H1 (cell line): ENCODE measurements around the gene SHLD3. TPM values are rescaled to one million over a fixed set of nuclear protein-coding genes. Genes with fewer than 3 reads are reported as not detected.

Experiments used
- CTCF ChIA-PET: fragments of 300-600 bp; sonication (Branson Sonifier 250); formaldehyde crosslinking; loops from one replicate; lab custom pipeline; 2021; ENCODE audit not compliant: partially characterized antibody; lab: Charles Lee
- POLR2A ChIA-PET: fragments of 300-600 bp; sonication (Branson Sonifier 250); formaldehyde crosslinking; loops from one replicate; lab custom pipeline; 2021; ENCODE audit warnings: inconsistent platforms; ENCODE audit not compliant: partially characterized antibody; lab: Charles Lee
- DNase-seq, 2 experiments: peaks; one replicate each; pipeline versions ENCODE4 v3.0.0 to v3.0.0-alpha.2; 2010 to 2022; ENCODE audit warnings: low spot score in 2 of 2, low read depth in 1 of 2, mixed read lengths in 1 of 2
- FAIRE-seq: peaks from 2 replicates; lab custom pipeline; 2011; peaks lifted over from hg19 to GRCh38; lab: Jason Lieb, UNC
- H2AFZ ChIP-seq: 2 replicates; pipeline ENCODE4 v1.8.1; 2012; ENCODE audit warnings: low read length, inconsistent platforms
- H2AK5ac ChIP-seq: 2 replicates; pipeline ENCODE4 v1.6.1; 2013; ENCODE audit warnings: low read depth, low read length
- H2BK120ac ChIP-seq: replicated peaks from 2 replicates; pipeline ENCODE3; 2013; ENCODE audit warnings: low read depth, low read length, inconsistent platforms
- H2BK12ac ChIP-seq: 2 replicates; pipeline ENCODE4 v1.6.1; 2013; ENCODE audit warnings: low read depth, low read length
- H2BK15ac ChIP-seq: 2 replicates; pipeline ENCODE4 v1.6.1; 2013; ENCODE audit warnings: low read length
- H2BK20ac ChIP-seq: 2 replicates; pipeline ENCODE4 v1.6.1; 2013; ENCODE audit warnings: low read length
- H2BK5ac ChIP-seq: 2 replicates; pipeline ENCODE4 v1.6.1; 2013; ENCODE audit warnings: low read depth, low read length
- H3K14ac ChIP-seq: 2 replicates; pipeline ENCODE4 v1.6.1; 2013; ENCODE audit warnings: inconsistent platforms; ENCODE audit not compliant: insufficient read length
- H3K18ac ChIP-seq: 2 replicates; pipeline ENCODE4 v1.6.1; 2013; ENCODE audit warnings: low read length; ENCODE audit errors: extremely low read depth
- H3K23ac ChIP-seq: 2 replicates; pipeline ENCODE4 v1.6.1; 2013; ENCODE audit warnings: inconsistent platforms; ENCODE audit not compliant: insufficient read length
- H3K23me2 ChIP-seq: 2 replicates; pipeline ENCODE4 v1.6.1; 2013; ENCODE audit warnings: low read depth, low read length
- H3K27ac ChIP-seq: 2 replicates; pipeline ENCODE4 v1.6.1; 2011; ENCODE audit warnings: low read depth, low read length, inconsistent platforms
- H3K27me3 ChIP-seq, 4 experiments: replicated peaks in 1 of 4; 1 replicate in 1 of 4; 2 replicates in 3 of 4; pipeline versions ENCODE4 v1.6.1 to v1.8.1; 2011 to 2013; ENCODE audit warnings: low read length in 3 of 4, mild to moderate bottlenecking in 3 of 4, inconsistent platforms in 2 of 4, mixed read lengths in 2 of 4, moderate library complexity in 1 of 4; ENCODE audit not compliant: control insufficient read depth in 3 of 4, insufficient read depth in 3 of 4; ENCODE audit errors: extremely low read depth in 1 of 4
- H3K36me3 ChIP-seq, 4 experiments: 2 replicates each; pipeline versions ENCODE4 v1.6.1 to v1.8.1; 2011 to 2013; ENCODE audit warnings: mild to moderate bottlenecking in 4 of 4, low read length in 3 of 4, moderate library complexity in 2 of 4, control low read depth in 1 of 4, inconsistent platforms in 1 of 4; ENCODE audit not compliant: insufficient read depth in 4 of 4, control insufficient read depth in 2 of 4
- H3K4ac ChIP-seq: replicated peaks from 2 replicates; pipeline ENCODE3; 2013; ENCODE audit warnings: low read length, low read depth, mixed read lengths, inconsistent platforms; ENCODE audit not compliant: insufficient read length
- H3K4me1 ChIP-seq, 4 experiments: replicated peaks in 1 of 4; 1 replicate in 1 of 4; 2 replicates in 3 of 4; pipeline versions ENCODE4 v1.6.1 to v1.8.1; 2011 to 2013; ENCODE audit warnings: low read length in 3 of 4, inconsistent platforms in 2 of 4, mixed read lengths in 1 of 4; ENCODE audit not compliant: insufficient read depth in 4 of 4, control insufficient read depth in 3 of 4
- H3K4me2 ChIP-seq, 2 experiments: 2 replicates each; pipeline versions ENCODE4 v1.6.1 to v1.8.1; 2011 to 2013; ENCODE audit warnings: low read depth in 2 of 2, low read length in 2 of 2, control low read depth in 1 of 2, inconsistent platforms in 1 of 2, mild to moderate bottlenecking in 1 of 2; ENCODE audit not compliant: insufficient read depth in 1 of 2
- H3K4me3 ChIP-seq, 4 experiments: fragments of 200-600, 300-600 bp in 1 of 4; sonication (generic), shearing (Covaris generic), sonication (Bioruptor Twin) in 1 of 4; 2 replicates each; pipeline versions ENCODE4 v1.5.1 to v1.8.1; 2011 to 2016; ENCODE audit warnings: low read length in 4 of 4, low read depth in 3 of 4, control low read depth in 2 of 4, inconsistent platforms in 2 of 4, mild to moderate bottlenecking in 2 of 4, mixed read lengths in 1 of 4, moderate library complexity in 1 of 4; ENCODE audit not compliant: insufficient read depth in 2 of 4; ENCODE audit errors: extremely low read depth in 1 of 4
- H3K56ac ChIP-seq: replicated peaks from 2 replicates; pipeline ENCODE3; 2013; ENCODE audit warnings: low read depth, mild to moderate bottlenecking, mixed read lengths, low read length, inconsistent platforms; ENCODE audit not compliant: insufficient read length
- H3K79me1 ChIP-seq: 2 replicates; pipeline ENCODE4 v1.6.1; 2013; ENCODE audit warnings: low read depth, low read length, control low read depth
- H3K79me2 ChIP-seq, 2 experiments: 2 replicates each; pipeline versions ENCODE4 v1.6.1 to v1.8.1; 2012 to 2013; ENCODE audit warnings: low read length in 2 of 2, mild to moderate bottlenecking in 2 of 2, inconsistent platforms in 1 of 2; ENCODE audit not compliant: insufficient read depth in 2 of 2, control insufficient read depth in 1 of 2
- H3K9ac ChIP-seq, 4 experiments: replicated peaks in 1 of 4; 1 replicate in 1 of 4; 2 replicates in 3 of 4; pipeline versions ENCODE4 v1.6.1 to v1.8.1; 2011 to 2013; ENCODE audit warnings: low read depth in 3 of 4, low read length in 3 of 4, control low read depth in 2 of 4, mild to moderate bottlenecking in 2 of 4, moderate library complexity in 2 of 4, inconsistent platforms in 1 of 4; ENCODE audit errors: extremely low read depth in 1 of 4
- H3K9me3 ChIP-seq, 2 experiments: 2 replicates each; pipeline versions ENCODE4 v1.6.1 to v1.8.1; 2012 to 2013; ENCODE audit warnings: mild to moderate bottlenecking in 2 of 2, moderate library complexity in 2 of 2, control low read depth in 1 of 2, inconsistent platforms in 1 of 2, low read depth in 1 of 2, low read length in 1 of 2, mixed read lengths in 1 of 2; ENCODE audit not compliant: insufficient read depth in 2 of 2
- H4K20me1 ChIP-seq, 2 experiments: replicated peaks in 1 of 2; 2 replicates each; pipeline versions ENCODE3 to v1.8.1; 2011 to 2013; ENCODE audit warnings: inconsistent platforms in 2 of 2, low read length in 2 of 2, mild to moderate bottlenecking in 1 of 2; ENCODE audit not compliant: insufficient read depth in 2 of 2, control insufficient read depth in 1 of 2
- H4K5ac ChIP-seq: 2 replicates; pipeline ENCODE4 v1.6.1; 2013; ENCODE audit warnings: low read length, low read depth, mixed read lengths, inconsistent platforms; ENCODE audit not compliant: insufficient read length
- H4K8ac ChIP-seq: 2 replicates; pipeline ENCODE4 v1.8.0; 2013; ENCODE audit warnings: mild to moderate bottlenecking, moderate library complexity, low read length, inconsistent platforms; ENCODE audit not compliant: insufficient read depth; ENCODE audit errors: extremely low read depth
- H4K91ac ChIP-seq: replicated peaks from 2 replicates; pipeline ENCODE3; 2013; ENCODE audit warnings: low read length, mixed read lengths, inconsistent platforms; ENCODE audit not compliant: insufficient read length
- POLR2A ChIP-seq, 2 experiments: IDR thresholded peaks; 1 replicate in 1 of 2; 2 replicates in 1 of 2; pipeline ENCODE4 v1.6.1; 2011; ENCODE audit warnings: low read depth in 2 of 2, low read length in 2 of 2, mild to moderate bottlenecking in 2 of 2; ENCODE audit errors: control extremely low read depth in 1 of 2
- TAF1 ChIP-seq: IDR thresholded peaks from 2 replicates; pipeline ENCODE4 v1.6.1; 2011; ENCODE audit warnings: mild to moderate bottlenecking, low read depth, low read length
- TBP ChIP-seq: IDR thresholded peaks from 2 replicates; pipeline ENCODE4 v1.6.1; 2011; ENCODE audit warnings: low read depth, low read length, improper control_type of control experiment
- WGBS, 2 experiments: shearing (Covaris generic) in 1 of 2; methylation state at CpG; one replicate each; pipeline versions ENCODE4 v1.1.6 to v1.1.7; 2013 to 2015; ENCODE audit warnings: low lambda C conversion rate in 2 of 2, mixed read lengths in 2 of 2, inconsistent platforms in 1 of 2, low coverage in 1 of 2, missing lambda C conversion rate in 1 of 2; ENCODE audit not compliant: insufficient replicate concordance in 2 of 2, insufficient coverage in 1 of 2, insufficient read length in 1 of 2; ENCODE audit errors: extremely low coverage in 1 of 2, missing lambda C conversion rate in 1 of 2; 5-methylcytosine and 5-hydroxymethylcytosine counted together
- polyA plus RNA-seq, 7 experiments: library from polyadenylated mRNA; depleted of rRNA in 3 of 7; stranded (reverse) in 5 of 7; unstranded in 2 of 7; fragments of >200 nt in 5 of 7; fragments of 200-250 nt in 2 of 7; gene quantifications; 1 replicate in 5 of 7; 2 replicates in 1 of 7; 4 replicates in 1 of 7; pipeline versions ENCODE4 v1.2.1 to v1.2.3, GENCODE V29; 2011 to 2013; ENCODE audit warnings: missing spikeins in 2 of 7, mixed read lengths in 2 of 7
- total RNA-seq: library from RNA; stranded (reverse); fragmentation: NEBNext Ultra II Directional; extraction: Animal tissue kit (Norgen Biotek cat#: 25700); gene quantifications from 2 replicates; pipeline ENCODE4 v1.2.1, GENCODE V29; 2021

The SHLD3 gene
- total and polyA plus RNA-seq, 2 of the 8 experiments (the other 6 are each of a cell fraction or from before 2014, with no cell fraction given), result 1.9 to 3.2 TPM

DNA sequence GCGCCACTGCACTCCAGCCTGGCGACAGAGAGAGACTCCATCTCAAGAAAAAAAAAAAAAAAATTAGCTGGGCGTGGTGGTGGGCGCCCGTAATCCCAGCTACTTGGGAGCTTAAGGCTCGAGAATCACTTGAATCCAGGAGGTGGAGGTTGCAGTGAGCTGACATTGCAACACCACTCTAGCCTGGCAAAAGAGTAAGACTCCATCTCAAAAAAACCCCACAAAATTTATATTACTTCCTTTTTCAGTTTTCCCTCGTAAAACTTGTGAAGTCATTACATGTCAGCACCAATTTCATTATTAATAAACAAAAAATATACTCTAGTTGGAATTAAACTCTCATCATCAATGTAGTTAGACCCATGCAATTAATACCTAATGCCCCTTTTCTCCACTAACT is 43.9 kb downstream of the SHLD3 start:
- 98% methylated on average over 5 of the region's 7 CpGs; no CpG with 5 or more reads in 1 of the 2 experiments for WGBS, 2 experiments
- Histone ChIP-seq H3K4me1 (no peaks in the 10 kb centered on the region), H3K4me3 (no peak overlapping the region), H3K56ac (no peak overlapping the region), H3K23me2 (no peaks in the 10 kb centered on the region), H4K91ac (no peak overlapping the region), H3K79me1 (no peaks in the 10 kb centered on the region), H2AK5ac (no peak overlapping the region), H3K18ac (no peak overlapping the region), H2BK12ac (no peak overlapping the region), H4K5ac (no peak overlapping the region), H3K9ac (no peak overlapping the region), H3K79me2 (no peaks in the 10 kb centered on the region), H3K14ac (no peak overlapping the region), H4K20me1 (no peaks in the 10 kb centered on the region), H2BK20ac (no peak overlapping the region), H3K23ac (no peak overlapping the region), H2BK15ac (no peak overlapping the region), H3K4ac (no peak overlapping the region), H3K4me2 (no peak overlapping the region), H3K27me3 (no peaks in the 10 kb centered on the region), H2AFZ (no peak overlapping the region), H2BK5ac (no peak overlapping the region), H2BK120ac (no peak overlapping the region), H3K27ac (no peak overlapping the region), H3K36me3 (peaks cover 0 to 20% (median 4%) of the 10 kb centered on the region in 4 experiments; a peak in 4 of 8 replicates), H3K9me3 (no peaks in the 10 kb centered on the region), H4K8ac (no peak overlapping the region)
- ChIA-PET CTCF (no interaction called here), POLR2A (interaction anchor here (0.6 kb wide), 1 partner anchor 10 kb away, joined by 3 read pairs; no protein-coding TSS in a partner anchor)
- DNase-seq, result no peak
- no peak for FAIRE-seq
- no peak for TF ChIP-seq TAF1
- TF ChIP-seq POLR2A (IDR thresholded peaks at IDR 0.05; ENCODE audit: control extremely low read depth in 1 of 2, low read depth in 2 of 2, low read length in 2 of 2), result no peak
- TF ChIP-seq TBP, result no peak
